GM12878 (cell line): ENCODE measurements around the gene FOS. TPM values are rescaled to one million over a fixed set of nuclear protein-coding genes. Genes with fewer than 3 reads are reported as not detected.

Experiments
- ATAC-seq: fragments of 200-7000 bp; cut with Tn5 transposase; 3 replicates; pipeline ENCODE4 v1.9.1; 2020; ENCODE audit warnings: mild to moderate bottlenecking, moderate library complexity
- BruUV-seq: library from RNA; stranded (reverse); fragments of 400-500 nt; replicated peaks from 2 replicates; lab custom pipeline; 2021; lab: Mats Ljungman, UMichigan
- CTCF ChIA-PET: fragments of 300-600 bp; sonication (Branson Sonifier 250); formaldehyde crosslinking; extraction: SDS; loops from one replicate; lab custom pipeline; 2021; ENCODE audit warnings: inconsistent platforms; lab: Yijun Ruan, JAX
- POLR2A ChIA-PET: fragments of 350-600 bp; formaldehyde crosslinking; extraction: SDS; loops from one replicate; lab custom pipeline; 2021; ENCODE audit warnings: inconsistent platforms; lab: Charles Lee
- RAD21 ChIA-PET: fragments of 300-600 bp; sonication (Branson Sonifier 250); formaldehyde crosslinking; loops from one replicate; lab custom pipeline; 2023; ENCODE audit warnings: antibody characterized with exemption; ENCODE audit not compliant: unreplicated experiment; lab: Charles Lee
- SMC1A ChIA-PET: fragments of 300-600 bp; sonication (Branson Sonifier 250); formaldehyde crosslinking; loops from one replicate; lab custom pipeline; 2023; ENCODE audit not compliant: unreplicated experiment, uncharacterized antibody; lab: Charles Lee
- DNase-seq: peaks from one replicate; pipeline ENCODE4 v3.0.0-alpha.2; 2011; ENCODE audit warnings: low read depth, low spot score
- FAIRE-seq: peaks from 3 replicates; lab custom pipeline; 2011; peaks lifted over from hg19 to GRCh38; lab: Jason Lieb, UNC
- H2AFZ ChIP-seq: 2 replicates; pipeline ENCODE4 v1.6.0; 2011; ENCODE audit warnings: low read depth, low read length, control low read depth; ENCODE audit not compliant: control insufficient read depth
- H3K27ac ChIP-seq: 2 replicates; pipeline ENCODE4 v1.5.1; 2011; ENCODE audit warnings: control low read depth; ENCODE audit not compliant: control insufficient read depth, insufficient read depth
- H3K27me3 ChIP-seq, 2 experiments: replicated peaks in 1 of 2; 2 replicates each; pipeline versions ENCODE4 v1.6.0 to v1.6.1; 2011; ENCODE audit warnings: low read length in 1 of 2; ENCODE audit not compliant: control insufficient read depth in 2 of 2, insufficient read depth in 2 of 2
- H3K36me3 ChIP-seq, 2 experiments: 2 replicates each; pipeline ENCODE4 v1.5.1; 2011; ENCODE audit warnings: low read length in 1 of 2; ENCODE audit not compliant: control insufficient read depth in 2 of 2, insufficient read depth in 2 of 2
- H3K4me1 ChIP-seq: 2 replicates; pipeline ENCODE4 v1.6.1; 2011; ENCODE audit warnings: mild to moderate bottlenecking, low read length, moderate library complexity, mixed read lengths; ENCODE audit not compliant: control insufficient read depth, insufficient read depth
- H3K4me2 ChIP-seq: 2 replicates; pipeline ENCODE4 v1.6.0; 2011; ENCODE audit warnings: control low read depth; ENCODE audit not compliant: control insufficient read depth, insufficient read depth
- H3K4me3 ChIP-seq: fragments of 200-600 bp; sonication (generic); 2 replicates; pipeline ENCODE4 v1.5.1; 2016
- H3K79me2 ChIP-seq: 2 replicates; pipeline ENCODE4 v1.6.0; 2011; ENCODE audit warnings: low read length; ENCODE audit not compliant: control insufficient read depth, insufficient read depth
- H3K9ac ChIP-seq: 2 replicates; pipeline ENCODE4 v1.8.0; 2011; ENCODE audit warnings: low read length, control low read depth, mixed read lengths; ENCODE audit not compliant: control insufficient read depth, insufficient read depth
- H3K9me3 ChIP-seq: replicated peaks from 3 replicates; pipeline ENCODE4 v1.5.1; 2011; ENCODE audit warnings: mild to moderate bottlenecking, low read length; ENCODE audit not compliant: control insufficient read depth, insufficient read depth
- H4K20me1 ChIP-seq: 2 replicates; pipeline ENCODE4 v1.6.0; 2011; ENCODE audit not compliant: control insufficient read depth, insufficient read depth
- ATF7 ChIP-seq: fragments of 450-650 bp; IDR thresholded peaks from 2 replicates; pipeline ENCODE4 v1.6.1; 2016; ENCODE audit warnings: low read depth, mild to moderate bottlenecking
- DPF2 ChIP-seq: fragments of 450-650 bp; IDR thresholded peaks from 2 replicates; pipeline ENCODE4 v1.6.1; 2017; ENCODE audit warnings: mild to moderate bottlenecking
- EGR1 ChIP-seq, 2 experiments: IDR thresholded peaks; 1 replicate in 1 of 2; 2 replicates in 1 of 2; pipeline ENCODE4 v1.6.1; 2011 to 2012; ENCODE audit warnings: low read depth in 2 of 2, low read length in 2 of 2, borderline replicate concordance in 1 of 2, mild to moderate bottlenecking in 1 of 2, moderate library complexity in 1 of 2
- GABPA ChIP-seq: IDR thresholded peaks from 2 replicates; pipeline ENCODE4 v1.6.1; 2014; ENCODE audit warnings: antibody characterized with exemption, low read depth, mild to moderate bottlenecking, inconsistent platforms
- HDAC2 ChIP-seq: fragments of 200-600 bp; sonication (generic); IDR thresholded peaks from 2 replicates; pipeline ENCODE4 v1.6.1; 2017
- MXI1 ChIP-seq: fragments of 150-350 bp; IDR thresholded peaks from 2 replicates; pipeline ENCODE4 v1.6.1; 2011; ENCODE audit warnings: low read depth, mild to moderate bottlenecking, inconsistent platforms, low read length, improper control_type of control experiment
- POLR2AphosphoS5 ChIP-seq: IDR thresholded peaks from 2 replicates; pipeline ENCODE4 v1.6.1; 2011; ENCODE audit warnings: mild to moderate bottlenecking, low read length, inconsistent platforms
- RUNX3 ChIP-seq: IDR thresholded peaks from 2 replicates; pipeline ENCODE4 v1.6.1; 2012; ENCODE audit warnings: low read length, inconsistent platforms
- SMAD5 ChIP-seq: IDR thresholded peaks from 2 replicates; pipeline ENCODE4 v1.6.1; 2016; ENCODE audit warnings: antibody characterized with exemption, low read depth
- ZBED1 ChIP-seq: IDR thresholded peaks from 2 replicates; pipeline ENCODE4 v1.6.1; 2016; ENCODE audit warnings: borderline replicate concordance
- ZNF217 ChIP-seq: fragments of 450-650 bp; IDR thresholded peaks from 2 replicates; pipeline ENCODE4 v1.6.1; 2017; ENCODE audit warnings: antibody characterized with exemption, mild to moderate bottlenecking
- WGBS: methylation state at CpG from one replicate; pipeline ENCODE4 v1.1.6; 2016; ENCODE audit warnings: low lambda C conversion rate; ENCODE audit not compliant: insufficient replicate concordance, insufficient coverage; ENCODE audit errors: missing lambda C conversion rate; 5-methylcytosine and 5-hydroxymethylcytosine counted together
- in situ Hi-C: fragments of 300-500 bp; cut with MboI; formaldehyde crosslinking; loops from 9 replicates; pipeline ENCODE4 v1.14.3; 2018; ENCODE audit warnings: mixed read lengths
- intact Hi-C: fragments of 100-400 bp; cut with micrococcal nuclease; formaldehyde crosslinking; loops from one replicate; pipeline ENCODE4 v1.14.2; 2022; ENCODE audit not compliant: unreplicated experiment
- polyA plus RNA-seq, 11 experiments: library from polyadenylated mRNA; depleted of rRNA in 4 of 11; unstranded in 6 of 11; stranded (reverse) in 5 of 11; fragments of >200 nt; fragmentation: Nextera tagmentation in 4 of 11; fragmentation: Illumina TruSeq in 1 of 11; extraction: Ambion mirVana in 4 of 11; extraction: Trizol in 1 of 11; gene quantifications; 1 replicate in 1 of 11; 2 replicates in 10 of 11; pipeline versions ENCODE4 v1.2.1 to v1.2.3, GENCODE V29; 2011 to 2016; ENCODE audit warnings: inconsistent platforms in 2 of 11, missing spikeins in 2 of 11, low read depth in 1 of 11
- small RNA-seq: library from RNA; depleted of rRNA; stranded (forward); fragments of <200 nt; gene quantifications from one replicate; pipeline ENCODE3, GENCODE V24; 2014
- total RNA-seq, 4 experiments: library from RNA; depleted of rRNA in 3 of 4; stranded (reverse); fragments of >200 nt in 3 of 4; fragmentation: Illumina TruSeq in 1 of 4; extraction: Trizol in 1 of 4; gene quantifications; 2 replicates each; pipeline versions ENCODE4 v1.2.1 to v1.2.3, GENCODE V29; 2013 to 2021
- TF ChIP-seq, protein P1 (sequence below): fragments of 450-650 bp; IDR thresholded peaks from 2 replicates; pipeline ENCODE4 v1.6.1; 2016; ENCODE audit warnings: mild to moderate bottlenecking, moderate library complexity, borderline replicate concordance

The FOS gene
- total and polyA plus RNA-seq, 10 of the 15 experiments (the other 5 are each of a cell fraction or from before 2014, with no cell fraction given), result 0.02 to 0.95 (median 0.38) TPM

DNA sequence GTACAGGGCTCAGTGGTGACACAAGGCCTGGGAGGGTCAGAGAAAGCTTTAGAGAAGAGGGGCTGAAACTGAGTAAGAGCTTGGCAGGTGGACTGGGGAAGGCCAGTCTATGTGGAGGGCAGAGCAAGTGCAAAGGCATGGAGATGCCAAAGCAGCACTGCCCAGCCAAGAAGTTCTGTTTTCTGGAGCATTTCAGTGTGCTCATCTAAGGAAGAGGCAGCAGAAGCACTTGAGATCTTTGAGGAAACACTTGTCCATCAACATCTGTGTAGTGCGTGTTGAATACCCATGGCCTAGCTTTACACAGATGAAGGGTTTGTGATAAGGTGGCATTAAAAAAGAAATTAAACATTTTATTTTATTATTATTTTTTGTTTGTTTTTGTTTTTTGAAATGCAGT lies 52.8 kb downstream of the FOS start:
- DNase-seq (no peak), FAIRE-seq (no peak), ATAC-seq (no peak)
- ChIA-PET POLR2A (no interaction called here), CTCF (interaction anchor here (1.0 kb wide), 1 partner anchor 17 kb away, joined by 3 read pairs; no protein-coding TSS in a partner anchor), RAD21 (no interaction called here), SMC1A (no interaction called here)
- no peaks in the 10 kb centered on the region for H4K20me1 ChIP-seq
- no peaks in the 10 kb centered on the region for H3K79me2 ChIP-seq
- H3K36me3 ChIP-seq, result no peaks in the 10 kb centered on the region
- in situ Hi-C loops (no loop called here), intact Hi-C loops (loop anchor here (5.0 kb wide), 1 partner anchor 96 kb away; the partner anchor contains the start of gene JDP2)
- BruUV-seq, result no TSS peak
- no peak overlapping the region for H2AFZ ChIP-seq
- H3K27ac ChIP-seq, result no peak overlapping the region
- 100% methylated on average over 1 of the region's 1 CpG for WGBS
- no peak overlapping the region for H3K4me2 ChIP-seq
- no peak overlapping the region for H3K9ac ChIP-seq
- H3K27me3 ChIP-seq, result no peaks in the 10 kb centered on the region; a peak in 1 of 4 replicates
- TF ChIP-seq MXI1 (no peak), SMAD5 (no peak), ATF7 (no peak), HDAC2 (no peak), ZBED1 (no peak), GABPA (no peak), EGR1 (IDR thresholded peaks at IDR 0.05; ENCODE audit: borderline replicate concordance in 1 of 2, low read depth in 2 of 2, low read length in 2 of 2) (no peak), DPF2 (no peak), POLR2AphosphoS5 (no peak), RUNX3 (no peak), ZNF217 (no peak)
- TF ChIP-seq, protein P1, sequence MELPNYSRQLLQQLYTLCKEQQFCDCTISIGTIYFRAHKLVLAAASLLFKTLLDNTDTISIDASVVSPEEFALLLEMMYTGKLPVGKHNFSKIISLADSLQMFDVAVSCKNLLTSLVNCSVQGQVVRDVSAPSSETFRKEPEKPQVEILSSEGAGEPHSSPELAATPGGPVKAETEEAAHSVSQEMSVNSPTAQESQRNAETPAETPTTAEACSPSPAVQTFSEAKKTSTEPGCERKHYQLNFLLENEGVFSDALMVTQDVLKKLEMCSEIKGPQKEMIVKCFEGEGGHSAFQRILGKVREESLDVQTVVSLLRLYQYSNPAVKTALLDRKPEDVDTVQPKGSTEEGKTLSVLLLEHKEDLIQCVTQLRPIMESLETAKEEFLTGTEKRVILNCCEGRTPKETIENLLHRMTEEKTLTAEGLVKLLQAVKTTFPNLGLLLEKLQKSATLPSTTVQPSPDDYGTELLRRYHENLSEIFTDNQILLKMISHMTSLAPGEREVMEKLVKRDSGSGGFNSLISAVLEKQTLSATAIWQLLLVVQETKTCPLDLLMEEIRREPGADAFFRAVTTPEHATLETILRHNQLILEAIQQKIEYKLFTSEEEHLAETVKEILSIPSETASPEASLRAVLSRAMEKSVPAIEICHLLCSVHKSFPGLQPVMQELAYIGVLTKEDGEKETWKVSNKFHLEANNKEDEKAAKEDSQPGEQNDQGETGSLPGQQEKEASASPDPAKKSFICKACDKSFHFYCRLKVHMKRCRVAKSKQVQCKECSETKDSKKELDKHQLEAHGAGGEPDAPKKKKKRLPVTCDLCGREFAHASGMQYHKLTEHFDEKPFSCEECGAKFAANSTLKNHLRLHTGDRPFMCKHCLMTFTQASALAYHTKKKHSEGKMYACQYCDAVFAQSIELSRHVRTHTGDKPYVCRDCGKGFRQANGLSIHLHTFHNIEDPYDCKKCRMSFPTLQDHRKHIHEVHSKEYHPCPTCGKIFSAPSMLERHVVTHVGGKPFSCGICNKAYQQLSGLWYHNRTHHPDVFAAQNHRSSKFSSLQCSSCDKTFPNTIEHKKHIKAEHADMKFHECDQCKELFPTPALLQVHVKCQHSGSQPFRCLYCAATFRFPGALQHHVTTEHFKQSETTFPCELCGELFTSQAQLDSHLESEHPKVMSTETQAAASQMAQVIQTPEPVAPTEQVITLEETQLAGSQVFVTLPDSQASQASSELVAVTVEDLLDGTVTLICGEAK, result no peak
- H3K9me3 ChIP-seq, result no peaks in the 10 kb centered on the region
- no peak overlapping the region for H3K4me3 ChIP-seq
- H3K4me1 ChIP-seq, result peaks cover 22% of the 10 kb centered on the region

Small RNAs within 50 kb of the gene (small RNA-seq; reads per million reads assigned to genes)
- not detected for gene RF00004

Other genes with a start within 250 kb of the FOS start
- gene MLH3, start 227.4 kb upstream of the FOS start, total RNA-seq (2014; rRNA removed), result 17.1 and 24.5 TPM in 2 replicates
- 29.8 and 31.2 TPM in 2 replicates for gene MLH3, start 227.4 kb upstream of the FOS start, total RNA-seq (2014; rRNA removed; fragmentation: Illumina TruSeq; extraction: Trizol)
- gene MLH3, start 227.4 kb upstream of the FOS start, total RNA-seq (2021), result 22.4 and 23.8 TPM in 2 replicates
- gene MLH3, start 227.4 kb upstream of the FOS start, polyA plus RNA-seq (2011; rRNA removed), result 26.8 and 34.2 TPM in 2 replicates
- gene MLH3, start 227.4 kb upstream of the FOS start, polyA plus RNA-seq (2014; fragmentation: Illumina TruSeq; extraction: Trizol), result 21.3 and 31.2 TPM in 2 replicates
- 10 to 100 TPM; 17.9 to 23.4 TPM for gene MLH3, start 227.4 kb upstream of the FOS start, polyA plus RNA-seq (2014; fragmentation: Nextera tagmentation; extraction: Ambion mirVana)
- gene MLH3, start 227.4 kb upstream of the FOS start, polyA plus RNA-seq (2014; rRNA removed), result 12.6 and 13.0 TPM in 2 replicates
- 10 to 100 TPM; 15.1 to 15.8 TPM for gene MLH3, start 227.4 kb upstream of the FOS start, polyA plus RNA-seq (2016; fragmentation: Nextera tagmentation; extraction: Ambion mirVana)
- 25.3 and 26.3 TPM in 2 replicates for gene ACYP1, start 214.8 kb upstream of the FOS start, total RNA-seq (2014; rRNA removed)
- 25.3 and 30.5 TPM in 2 replicates for gene ACYP1, start 214.8 kb upstream of the FOS start, total RNA-seq (2014; rRNA removed; fragmentation: Illumina TruSeq; extraction: Trizol)
- gene ACYP1, start 214.8 kb upstream of the FOS start, total RNA-seq (2021), result 14.9 and 18.2 TPM in 2 replicates
- gene ACYP1, start 214.8 kb upstream of the FOS start, polyA plus RNA-seq (2011; rRNA removed), result 52.6 and 80.6 TPM in 2 replicates
- gene ACYP1, start 214.8 kb upstream of the FOS start, polyA plus RNA-seq (2014; fragmentation: Illumina TruSeq; extraction: Trizol), result 28.6 and 31.7 TPM in 2 replicates
- 10 to 100 TPM; 48.5 to 49.4 TPM for gene ACYP1, start 214.8 kb upstream of the FOS start, polyA plus RNA-seq (2014; fragmentation: Nextera tagmentation; extraction: Ambion mirVana)
- 30.7 and 38.6 TPM in 2 replicates for gene ACYP1, start 214.8 kb upstream of the FOS start, polyA plus RNA-seq (2014; rRNA removed)
- gene ACYP1, start 214.8 kb upstream of the FOS start, polyA plus RNA-seq (2016; fragmentation: Nextera tagmentation; extraction: Ambion mirVana), result 10 to 100 TPM; 49.8 TPM
- 1.8 and 2.2 TPM in 2 replicates for gene ZC2HC1C, start 209.2 kb upstream of the FOS start, total RNA-seq (2014; rRNA removed)
- gene ZC2HC1C, start 209.2 kb upstream of the FOS start, total RNA-seq (2014; rRNA removed; fragmentation: Illumina TruSeq; extraction: Trizol), result 1.8 and 2.0 TPM in 2 replicates
- 1.1 and 1.7 TPM in 2 replicates for gene ZC2HC1C, start 209.2 kb upstream of the FOS start, total RNA-seq (2021)
- 0.71 and 0.92 TPM in 2 replicates for gene ZC2HC1C, start 209.2 kb upstream of the FOS start, polyA plus RNA-seq (2011; rRNA removed)
- 0.90 and 1.2 TPM in 2 replicates for gene ZC2HC1C, start 209.2 kb upstream of the FOS start, polyA plus RNA-seq (2014; fragmentation: Illumina TruSeq; extraction: Trizol)
- gene ZC2HC1C, start 209.2 kb upstream of the FOS start, polyA plus RNA-seq (2014; fragmentation: Nextera tagmentation; extraction: Ambion mirVana), result 1 to 10 TPM; 1.3 to 1.4 TPM
- 1.7 and 2.4 TPM in 2 replicates for gene ZC2HC1C, start 209.2 kb upstream of the FOS start, polyA plus RNA-seq (2014; rRNA removed)
- 1 to 10 TPM; 2.9 to 3.7 TPM for gene ZC2HC1C, start 209.2 kb upstream of the FOS start, polyA plus RNA-seq (2016; fragmentation: Nextera tagmentation; extraction: Ambion mirVana)
- 39.8 and 48.1 TPM in 2 replicates for gene NEK9, start 151.8 kb upstream of the FOS start, total RNA-seq (2014; rRNA removed)
- gene NEK9, start 151.8 kb upstream of the FOS start, total RNA-seq (2014; rRNA removed; fragmentation: Illumina TruSeq; extraction: Trizol), result 24.7 and 26.9 TPM in 2 replicates
- gene NEK9, start 151.8 kb upstream of the FOS start, total RNA-seq (2021), result 78.8 and 83.0 TPM in 2 replicates
- 51.3 and 60.0 TPM in 2 replicates for gene NEK9, start 151.8 kb upstream of the FOS start, polyA plus RNA-seq (2011; rRNA removed)
- gene NEK9, start 151.8 kb upstream of the FOS start, polyA plus RNA-seq (2014; fragmentation: Illumina TruSeq; extraction: Trizol), result 43.0 and 55.3 TPM in 2 replicates
- 10 to 100 TPM in 1 of 2 experiments, 1 to 10 TPM in 1; 6.0 to 15.7 TPM for gene NEK9, start 151.8 kb upstream of the FOS start, polyA plus RNA-seq (2014; fragmentation: Nextera tagmentation; extraction: Ambion mirVana)
- 61.9 and 64.5 TPM in 2 replicates for gene NEK9, start 151.8 kb upstream of the FOS start, polyA plus RNA-seq (2014; rRNA removed)
- 10 to 100 TPM; 43.4 to 46.1 TPM for gene NEK9, start 151.8 kb upstream of the FOS start, polyA plus RNA-seq (2016; fragmentation: Nextera tagmentation; extraction: Ambion mirVana)
- gene TMED10, start 102.2 kb upstream of the FOS start, total RNA-seq (2014; rRNA removed), result 99.8 and 107 TPM in 2 replicates
- gene TMED10, start 102.2 kb upstream of the FOS start, total RNA-seq (2014; rRNA removed; fragmentation: Illumina TruSeq; extraction: Trizol), result 106 and 109 TPM in 2 replicates
- gene TMED10, start 102.2 kb upstream of the FOS start, total RNA-seq (2021), result 147 and 161 TPM in 2 replicates
- 199 and 223 TPM in 2 replicates for gene TMED10, start 102.2 kb upstream of the FOS start, polyA plus RNA-seq (2011; rRNA removed)
- 169 and 214 TPM in 2 replicates for gene TMED10, start 102.2 kb upstream of the FOS start, polyA plus RNA-seq (2014; fragmentation: Illumina TruSeq; extraction: Trizol)
- gene TMED10, start 102.2 kb upstream of the FOS start, polyA plus RNA-seq (2014; fragmentation: Nextera tagmentation; extraction: Ambion mirVana), result 100 to 1,000 TPM; 150 to 270 TPM
- 115 and 121 TPM in 2 replicates for gene TMED10, start 102.2 kb upstream of the FOS start, polyA plus RNA-seq (2014; rRNA removed)
- 100 to 1,000 TPM; 244 to 254 TPM for gene TMED10, start 102.2 kb upstream of the FOS start, polyA plus RNA-seq (2016; fragmentation: Nextera tagmentation; extraction: Ambion mirVana)
- gene JDP2, start 149.2 kb downstream of the FOS start, total RNA-seq (2014; rRNA removed), result 19.4 and 21.3 TPM in 2 replicates
- gene JDP2, start 149.2 kb downstream of the FOS start, total RNA-seq (2014; rRNA removed; fragmentation: Illumina TruSeq; extraction: Trizol), result 11.7 and 12.1 TPM in 2 replicates
- 16.0 and 16.4 TPM in 2 replicates for gene JDP2, start 149.2 kb downstream of the FOS start, total RNA-seq (2021)
- 5.1 and 6.7 TPM in 2 replicates for gene JDP2, start 149.2 kb downstream of the FOS start, polyA plus RNA-seq (2011; rRNA removed)
- gene JDP2, start 149.2 kb downstream of the FOS start, polyA plus RNA-seq (2014; fragmentation: Illumina TruSeq; extraction: Trizol), result 3.3 and 11.5 TPM in 2 replicates
- 1 to 10 TPM in 1 of 2 experiments, under 1 TPM in 1; 0.71 to 1.2 TPM for gene JDP2, start 149.2 kb downstream of the FOS start, polyA plus RNA-seq (2014; fragmentation: Nextera tagmentation; extraction: Ambion mirVana)
- 20.7 and 21.2 TPM in 2 replicates for gene JDP2, start 149.2 kb downstream of the FOS start, polyA plus RNA-seq (2014; rRNA removed)
- gene JDP2, start 149.2 kb downstream of the FOS start, polyA plus RNA-seq (2016; fragmentation: Nextera tagmentation; extraction: Ambion mirVana), result 10 to 100 TPM in 1 of 2 experiments, 1 to 10 TPM in 1; 8.9 to 10.8 TPM
- 153 and 158 TPM in 2 replicates for gene BATF, start 243.6 kb downstream of the FOS start, total RNA-seq (2014; rRNA removed)
- 94.0 and 99.6 TPM in 2 replicates for gene BATF, start 243.6 kb downstream of the FOS start, total RNA-seq (2014; rRNA removed; fragmentation: Illumina TruSeq; extraction: Trizol)
- gene BATF, start 243.6 kb downstream of the FOS start, total RNA-seq (2021), result 99.8 and 107 TPM in 2 replicates
- 53.9 and 98.3 TPM in 2 replicates for gene BATF, start 243.6 kb downstream of the FOS start, polyA plus RNA-seq (2011; rRNA removed)
- gene BATF, start 243.6 kb downstream of the FOS start, polyA plus RNA-seq (2014; fragmentation: Illumina TruSeq; extraction: Trizol), result 30.7 and 93.4 TPM in 2 replicates
- 10 to 100 TPM in 1 of 2 experiments, 1 to 10 TPM in 1; 10.0 to 30.9 TPM for gene BATF, start 243.6 kb downstream of the FOS start, polyA plus RNA-seq (2014; fragmentation: Nextera tagmentation; extraction: Ambion mirVana)
- gene BATF, start 243.6 kb downstream of the FOS start, polyA plus RNA-seq (2014; rRNA removed), result 147 and 176 TPM in 2 replicates
- gene BATF, start 243.6 kb downstream of the FOS start, polyA plus RNA-seq (2016; fragmentation: Nextera tagmentation; extraction: Ambion mirVana), result 100 to 1,000 TPM; 133 to 154 TPM